Cardiac muscle cell (in vitro differentiated cells and primary cell): ENCODE results near the gene PEX14. TPM values are rescaled to one million over a fixed set of nuclear protein-coding genes. Genes with fewer than 3 reads are reported as not detected.
A peak's percentile ranks its signal among the peaks of the same experiment; 100 is the strongest.

Source experiments
- DNase-seq, 2 donors: peaks; one replicate each; pipeline versions ENCODE4 v3.0.0 to v3.0.0-alpha.2; 2010 to 2017; ENCODE audit warnings: low read depth in 1 of 2, low spot score in 1 of 2
- H3K27ac ChIP-seq: fragments of 200-600 bp; sonication (generic); 2 replicates; pipeline ENCODE4 v1.5.1; 2016
- H3K27me3 ChIP-seq: fragments of 200-600 bp; sonication (generic); 2 replicates; pipeline ENCODE4 v1.6.0; 2016; ENCODE audit warnings: control low read depth
- H3K36me3 ChIP-seq: fragments of 200-600 bp; sonication (generic); 2 replicates; pipeline ENCODE4 v1.5.1; 2016; ENCODE audit warnings: control low read depth
- H3K4me1 ChIP-seq: fragments of 200-600 bp; sonication (generic); 2 replicates; pipeline ENCODE4 v1.8.1; 2017; ENCODE audit warnings: low read depth, mild to moderate bottlenecking, mixed run types
- H3K4me3 ChIP-seq: fragments of 200-600 bp; sonication (generic); 2 replicates; pipeline ENCODE4 v1.5.1; 2016; ENCODE audit warnings: mild to moderate bottlenecking
- H3K9me3 ChIP-seq: fragments of 200-600 bp; sonication (generic); 2 replicates; pipeline ENCODE4 v1.5.1; 2017; ENCODE audit warnings: low read depth, mild to moderate bottlenecking, control low read depth
- CTCF ChIP-seq: IDR thresholded peaks from 2 replicates; pipeline ENCODE4 v1.5.1; 2012; ENCODE audit warnings: low read depth, mild to moderate bottlenecking, low read length
- polyA plus RNA-seq: library from polyadenylated mRNA; unstranded; fragments of >200 nt; fragmentation: Nextera tagmentation; extraction: Ambion mirVana; gene quantifications from 2 replicates; pipeline ENCODE4 v1.2.1, GENCODE V29; 2016
- total RNA-seq: library from RNA; depleted of rRNA; stranded (reverse); fragments of >200 nt; gene quantifications from 2 replicates; pipeline ENCODE4 v1.2.3, GENCODE V29; 2016

Gene PEX14
- total and polyA plus RNA-seq, 2 experiments from 2014 or later: 25.0 to 32.1 TPM

DNA sequence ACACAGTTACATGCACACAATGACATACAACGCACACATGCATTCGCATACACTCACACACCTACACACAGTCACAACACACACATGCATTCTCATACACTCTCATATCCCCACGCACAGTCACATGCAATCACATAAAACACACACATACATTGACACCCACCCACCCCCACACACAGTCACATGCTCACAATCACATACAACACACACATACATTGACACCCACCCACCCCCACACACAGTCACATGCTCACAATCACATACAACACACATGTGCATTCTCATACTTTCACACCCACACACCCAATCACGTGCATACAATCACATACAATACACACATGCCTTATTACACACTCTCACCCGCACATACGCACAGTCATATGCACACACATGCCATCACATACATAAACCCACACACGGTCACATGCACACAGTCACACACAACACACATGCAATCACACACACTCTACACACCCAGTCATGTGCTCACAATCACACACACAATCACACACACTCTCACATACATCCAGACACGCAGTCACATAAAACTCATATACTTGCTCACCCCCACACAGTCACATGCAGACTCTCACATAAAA, 187.4 kb downstream of the PEX14 start:
- H3K4me1 ChIP-seq: peaks cover 25% of the 10 kb centered on the region
- no peaks in the 10 kb centered on the region for H3K9me3 ChIP-seq
- H3K27ac ChIP-seq: peak overlapping the region; percentile 94
- no peak for TF ChIP-seq CTCF
- no peak overlapping the region for H3K4me3 ChIP-seq
- H3K36me3 ChIP-seq: peaks cover 27% of the 10 kb centered on the region
- no peak for DNase-seq
- no peaks in the 10 kb centered on the region for H3K27me3 ChIP-seq

GRCh38 chr1:10662824-10663677, 188.3 kb downstream of the PEX14 start:
- Histone ChIP-seq H3K4me3 (no peak overlapping the region), H3K27ac (peak overlapping the region; percentile 94), H3K36me3 (peaks cover 24% of the 10 kb centered on the region), H3K9me3 (no peaks in the 10 kb centered on the region), H3K4me1 (peaks cover 33% of the 10 kb centered on the region), H3K27me3 (no peaks in the 10 kb centered on the region)
- DNase-seq: no peak
- no peak for TF ChIP-seq CTCF

- DNase-seq: peak; percentile 36 to 94
- Histone ChIP-seq H3K27ac (peak overlapping the region; percentile 94), H3K27me3 (no peaks in the 10 kb centered on the region), H3K9me3 (no peaks in the 10 kb centered on the region), H3K4me1 (peaks cover 39% of the 10 kb centered on the region), H3K4me3 (no peak overlapping the region), H3K36me3 (peaks cover 20% of the 10 kb centered on the region)
- TF ChIP-seq CTCF: no peak
Measured at GRCh38 chr1:10663678-10664035, 188.9 kb downstream of the PEX14 start.

- H3K27me3 ChIP-seq: no peaks in the 10 kb centered on the region
- peak overlapping the region; percentile 94 for H3K27ac ChIP-seq
- peaks cover 43% of the 10 kb centered on the region for H3K4me1 ChIP-seq
- H3K4me3 ChIP-seq: no peak overlapping the region
- H3K9me3 ChIP-seq: no peaks in the 10 kb centered on the region
- peak in 1 of 2 donors; percentile 63 for DNase-seq
- TF ChIP-seq CTCF: no peak
- peaks cover 16% of the 10 kb centered on the region for H3K36me3 ChIP-seq
Measured at GRCh38 chr1:10664251-10664650, 189.5 kb downstream of the PEX14 start.

DNA sequence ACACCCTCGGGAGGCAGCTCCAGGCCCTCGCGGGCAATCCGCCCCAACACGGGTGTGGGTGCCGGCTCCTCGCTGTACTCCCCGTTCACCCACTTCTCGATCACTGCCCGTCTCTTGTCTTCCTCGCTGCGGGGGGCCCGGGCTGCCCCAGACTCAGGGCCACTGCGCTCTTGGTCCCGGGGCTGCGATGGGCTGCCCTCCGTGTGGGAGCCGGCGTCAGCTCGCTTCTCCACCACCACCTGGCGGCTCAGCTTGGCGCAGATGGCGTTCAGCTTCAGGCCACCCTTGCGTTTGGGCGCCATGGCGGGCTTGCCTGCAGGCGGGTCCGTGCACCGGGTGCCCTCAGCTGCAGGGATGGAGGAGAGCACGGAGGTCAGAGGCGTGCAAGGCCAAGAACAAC, 190.5 kb downstream of the PEX14 start:
- peaks cover 49% of the 10 kb centered on the region for H3K4me1 ChIP-seq
- DNase-seq: no peak
- no peak for TF ChIP-seq CTCF
- peak overlapping the region; percentile 94 for H3K27ac ChIP-seq
- H3K27me3 ChIP-seq: no peaks in the 10 kb centered on the region
- H3K36me3 ChIP-seq: peaks cover 7% of the 10 kb centered on the region
- no peaks in the 10 kb centered on the region for H3K9me3 ChIP-seq
- H3K4me3 ChIP-seq: no peak overlapping the region
